Motor neuron (in vitro differentiated cells): ENCODE results near the gene STX3. TPM values are rescaled to one million over a fixed set of nuclear protein-coding genes. Genes with fewer than 3 reads are reported as not detected.

Experiments
- ATAC-seq, 8 experiments: fragments of 200-7000 bp; cut with Tn5 transposase; replicated peaks in 6 of 8; 2 replicates each; pipeline ENCODE4 v1.8.0; 2021; ENCODE audit warnings: mild to moderate bottlenecking in 8 of 8, moderate library complexity in 8 of 8
- H3K27ac ChIP-seq, 2 donors: fragments of 250-450 bp; sonication (Bioruptor Pico); 2 replicates each; pipeline ENCODE4 v1.9.0; 2021; ENCODE audit warnings: antibody characterized with exemption in 2 of 2, mild to moderate bottlenecking in 2 of 2, moderate library complexity in 1 of 2
- H3K4me1 ChIP-seq, 2 donors: fragments of 250-450 bp; sonication (Bioruptor Pico); replicated peaks in 1 of 2; 2 replicates each; pipeline ENCODE4 v1.6.1; 2021; ENCODE audit warnings: antibody characterized with exemption in 2 of 2, mild to moderate bottlenecking in 2 of 2, moderate library complexity in 1 of 2
- H3K4me3 ChIP-seq, 5 donors: fragments of 250-450 bp; sonication (Bioruptor Pico); 2 replicates each; pipeline ENCODE4 v1.9.0; 2021; ENCODE audit warnings: antibody characterized with exemption in 5 of 5, mild to moderate bottlenecking in 5 of 5, moderate library complexity in 4 of 5
- WGBS, 10 experiments: fragments of 450-650 bp; shearing (Covaris generic); methylation state at CpG; one replicate each; pipeline ENCODE4 v1.0.0; 2022; 5-methylcytosine and 5-hydroxymethylcytosine counted together
- in situ Hi-C, 9 experiments: fragments of 400-800 bp; cut with MboI; loops; one replicate each; pipeline ENCODE4 v1.15.0; 2021; ENCODE audit warnings: low sequenced_read_pairs in 9 of 9, low pct_unique_long_range_greater_than_20kb in 2 of 9; ENCODE audit not compliant: unreplicated experiment in 9 of 9
- total RNA-seq, 8 experiments: library from RNA; unstranded; fragments of 300-600 nt; gene quantifications; 2 replicates each; pipeline versions ENCODE4 v1.2.3 to v1.2.4, GENCODE V29; 2022

STX3 gene
- total RNA-seq, 8 experiments from 2014 or later, result 5.7 to 21.4 (median 13.4) TPM

GRCh38 chr11:59765068-59765735 lies 10.0 kb downstream of the STX3 start:
- 0 to 93% (median 25%) methylated on average over 1 to 3 of the region's 4 CpGs; no CpG with 5 or more reads in 6 of the 10 experiments for WGBS, 10 experiments
- in situ Hi-C loops, result no loop called here
- Histone ChIP-seq H3K4me1 (no peaks in the 10 kb centered on the region), H3K27ac (no peak overlapping the region), H3K4me3 (no peak overlapping the region)
- ATAC-seq, result peak in 3 of 8 experiments; percentile 36 to 84 (median 77)

DNA sequence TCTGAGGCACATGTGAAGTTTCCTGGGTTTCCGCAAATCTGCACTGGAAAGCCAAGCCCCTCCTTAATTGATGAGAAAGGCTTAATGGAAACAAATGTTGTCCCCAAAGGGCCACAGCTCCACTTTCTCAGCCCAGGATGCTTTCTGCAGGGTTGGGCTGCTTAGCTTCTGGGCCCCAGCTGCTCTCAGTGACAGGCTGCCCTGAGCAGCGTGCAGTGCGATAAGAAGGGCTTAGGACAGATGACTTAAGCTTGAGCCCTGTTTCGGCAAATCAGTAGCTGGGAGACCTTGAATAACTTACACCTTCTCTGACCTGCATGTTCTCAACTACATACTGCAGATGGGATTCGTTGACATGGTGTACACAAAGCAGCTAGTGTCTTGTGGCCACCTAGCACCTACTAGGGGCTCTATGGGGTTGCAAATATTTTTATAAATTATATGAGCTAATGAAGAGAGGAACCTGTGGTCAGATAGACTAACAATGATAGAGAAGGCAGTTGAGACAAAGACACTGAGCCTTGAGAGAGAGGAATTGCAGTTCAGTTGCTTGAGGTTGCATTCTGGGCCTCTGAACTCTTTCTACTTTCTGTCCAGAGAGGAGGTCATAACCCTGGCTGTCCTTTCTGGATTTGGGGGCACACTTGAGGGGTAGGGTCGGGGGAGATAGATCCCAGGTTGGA lies 11.5 kb downstream of the STX3 start:
- H3K4me3 ChIP-seq, result no peak overlapping the region
- no peak for ATAC-seq
- H3K27ac ChIP-seq, result no peak overlapping the region
- 29 to 100% (median 87%) methylated on average over 1 to 4 of the region's 6 CpGs; no CpG with 5 or more reads in 3 of the 10 experiments for WGBS, 10 experiments
- no peaks in the 10 kb centered on the region for H3K4me1 ChIP-seq
- in situ Hi-C loops, result no loop called here

- in situ Hi-C loops, result no loop called here
- ATAC-seq, result no peak
- Histone ChIP-seq H3K27ac (no peak overlapping the region), H3K4me3 (no peak overlapping the region), H3K4me1 (no peaks in the 10 kb centered on the region)
- no CpG with 5 or more reads among the region's 1 CpG for WGBS, 10 experiments
Measured at GRCh38 chr11:59767225-59767611, 12.0 kb downstream of the STX3 start.

DNA sequence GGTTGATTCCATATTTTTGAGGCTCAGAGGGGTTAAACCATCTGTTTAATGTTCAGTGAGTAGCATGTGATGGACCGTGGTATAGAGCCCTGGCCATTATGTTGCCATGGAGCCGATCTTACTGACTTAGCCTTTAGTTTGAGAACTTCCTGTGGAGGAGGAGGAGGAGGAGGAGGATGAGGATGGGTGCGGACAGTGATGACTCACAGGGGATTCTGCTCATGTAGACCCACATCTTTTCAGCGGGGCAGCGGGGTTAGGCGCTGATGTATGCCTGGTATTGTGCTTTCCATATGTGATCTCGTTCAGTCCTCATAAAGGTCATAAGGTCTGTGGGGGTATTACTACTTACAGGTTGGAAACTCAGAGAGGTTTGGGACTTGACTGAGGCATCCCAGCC lies 13.9 kb downstream of the STX3 start:
- 33 to 90% (median 67%) methylated on average over 1 to 2 of the region's 7 CpGs; no CpG with 5 or more reads in 5 of the 10 experiments for WGBS, 10 experiments
- in situ Hi-C loops, result no loop called here
- ATAC-seq, result no peak

DNA sequence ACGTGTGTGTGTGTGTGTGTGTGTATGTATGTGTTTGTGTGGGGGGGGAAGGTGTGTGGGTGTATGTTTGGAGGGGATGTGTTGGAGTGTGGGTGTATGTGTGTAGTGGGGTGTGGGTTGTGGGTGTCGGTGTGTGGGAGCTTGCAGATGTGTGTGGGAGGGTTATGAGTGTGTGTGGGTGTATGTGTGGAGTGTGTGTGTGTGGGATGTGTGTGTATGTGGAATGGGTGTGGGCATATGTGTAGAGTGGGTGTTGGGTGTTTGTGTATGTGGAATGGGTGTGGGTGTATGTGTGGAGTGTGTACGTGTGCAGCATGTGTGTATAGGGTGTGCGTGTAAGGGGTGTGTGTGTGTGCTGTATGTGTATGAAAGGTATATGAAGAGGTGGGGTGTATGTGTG lies 14.7 kb downstream of the STX3 start:
- H3K4me3 ChIP-seq, result no peak overlapping the region
- H3K27ac ChIP-seq, result no peak overlapping the region
- WGBS, 10 experiments, result 80 to 100% methylated on average over 1 to 2 of the region's 4 CpGs; no CpG with 5 or more reads in 8 of the 10 experiments
- ATAC-seq, result no peak
- in situ Hi-C loops, result no loop called here
- no peaks in the 10 kb centered on the region for H3K4me1 ChIP-seq

More for the DNA sequence above, 13.9 kb downstream of the STX3 start:
- Histone ChIP-seq H3K27ac (no peak overlapping the region), H3K4me1 (no peaks in the 10 kb centered on the region), H3K4me3 (no peak overlapping the region)

- Histone ChIP-seq H3K4me3 (no peak overlapping the region), H3K4me1 (no peaks in the 10 kb centered on the region), H3K27ac (no peak overlapping the region)
- WGBS, 10 experiments, result 83 to 100% (median 100%) methylated on average over 1 to 2 of the region's 3 CpGs; no CpG with 5 or more reads in 4 of the 10 experiments
- in situ Hi-C loops, result no loop called here
- ATAC-seq, result peak in 1 of 8 experiments; percentile 8
Measured at GRCh38 chr11:59770319-59770718, 15.1 kb downstream of the STX3 start.

- Histone ChIP-seq H3K4me3 (no peak overlapping the region), H3K4me1 (no peaks in the 10 kb centered on the region), H3K27ac (no peak overlapping the region)
- ATAC-seq, result no peak
- in situ Hi-C loops, result no loop called here
- 65 to 100% (median 91%) methylated on average over 1 to 7 of the region's 8 CpGs; no CpG with 5 or more reads in 6 of the 10 experiments for WGBS, 10 experiments
Measured at GRCh38 chr11:59770869-59771268, 15.7 kb downstream of the STX3 start.

- WGBS, 10 experiments, result 84 to 100% (median 92%) methylated on average over 1 to 4 of the region's 4 CpGs; no CpG with 5 or more reads in 5 of the 10 experiments
- Histone ChIP-seq H3K4me3 (no peak overlapping the region), H3K27ac (no peak overlapping the region), H3K4me1 (no peaks in the 10 kb centered on the region)
- in situ Hi-C loops, result no loop called here
- ATAC-seq, result peak in 1 of 8 experiments; percentile 15
Measured at GRCh38 chr11:59771605-59772004, 16.4 kb downstream of the STX3 start.

GRCh38 chr11:59773083-59773440 lies 17.9 kb downstream of the STX3 start:
- WGBS, 10 experiments, result 74 to 100% (median 96%) methylated on average over 2 to 5 of the region's 5 CpGs; no CpG with 5 or more reads in 1 of the 10 experiments
- no peaks in the 10 kb centered on the region for H3K4me1 ChIP-seq
- no peak for ATAC-seq
- H3K4me3 ChIP-seq, result no peak overlapping the region
- H3K27ac ChIP-seq, result no peak overlapping the region
- in situ Hi-C loops, result no loop called here

- no peaks in the 10 kb centered on the region for H3K4me1 ChIP-seq
- WGBS, 10 experiments, result 50 to 100% (median 81%) methylated on average over 1 to 4 of the region's 5 CpGs; no CpG with 5 or more reads in 1 of the 10 experiments
- in situ Hi-C loops, result no loop called here
- no peak overlapping the region for H3K4me3 ChIP-seq
- no peak overlapping the region for H3K27ac ChIP-seq
- ATAC-seq, result peak in 3 of 8 experiments; percentile 14 to 70 (median 41)
Measured at GRCh38 chr11:59776210-59777066, 21.3 kb downstream of the STX3 start.

DNA sequence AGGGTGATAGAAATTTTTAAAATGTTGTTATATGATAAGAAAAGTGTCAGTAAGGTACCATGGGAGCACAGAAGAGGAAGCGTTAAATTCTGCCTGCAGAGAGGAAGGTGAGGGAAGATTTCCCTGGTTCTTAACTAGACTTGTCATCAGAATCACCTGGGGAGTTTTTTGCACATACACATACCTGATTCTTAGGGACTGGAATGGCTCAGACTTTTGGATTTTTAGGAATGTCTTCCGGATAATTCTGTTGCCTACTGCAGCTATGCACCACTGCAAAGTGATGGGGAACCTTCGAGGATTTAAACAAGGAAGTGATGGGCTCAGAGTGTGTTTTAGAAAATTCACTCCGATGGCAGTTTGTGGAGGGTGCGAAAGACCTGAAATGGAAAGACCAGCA lies 21.9 kb downstream of the STX3 start:
- WGBS, 10 experiments, result 72 to 100% (median 84%) methylated on average over 1 to 4 of the region's 5 CpGs; no CpG with 5 or more reads in 1 of the 10 experiments
- no peak for ATAC-seq
- Histone ChIP-seq H3K4me3 (no peak overlapping the region), H3K27ac (no peak overlapping the region), H3K4me1 (no peaks in the 10 kb centered on the region)
- in situ Hi-C loops, result no loop called here

- 62 to 100% (median 90%) methylated on average over 1 to 2 of the region's 2 CpGs; no CpG with 5 or more reads in 5 of the 10 experiments for WGBS, 10 experiments
- Histone ChIP-seq H3K4me3 (no peak overlapping the region), H3K27ac (no peak overlapping the region), H3K4me1 (no peaks in the 10 kb centered on the region)
- peak in 2 of 8 experiments; percentile 35 to 38 for ATAC-seq
- in situ Hi-C loops, result no loop called here
Measured at GRCh38 chr11:59778122-59778521, 22.9 kb downstream of the STX3 start.

GRCh38 chr11:59779487-59779886 lies 24.3 kb downstream of the STX3 start:
- in situ Hi-C loops, result no loop called here
- no peaks in the 10 kb centered on the region for H3K4me1 ChIP-seq
- H3K4me3 ChIP-seq, result no peak overlapping the region
- ATAC-seq, result no peak
- WGBS, 10 experiments, result 0 to 86% (median 33%) methylated on average over 1 of the region's 1 CpG; no CpG with 5 or more reads in 5 of the 10 experiments
- no peak overlapping the region for H3K27ac ChIP-seq
